ENCODE measurements around the gene ADH4.
"Not testable (repeated sequence)": the region's sequence is repeated elsewhere in the genome, so short reads cannot be mapped to it uniquely, and the experiment has no call there.

ADH4 gene

DNA sequence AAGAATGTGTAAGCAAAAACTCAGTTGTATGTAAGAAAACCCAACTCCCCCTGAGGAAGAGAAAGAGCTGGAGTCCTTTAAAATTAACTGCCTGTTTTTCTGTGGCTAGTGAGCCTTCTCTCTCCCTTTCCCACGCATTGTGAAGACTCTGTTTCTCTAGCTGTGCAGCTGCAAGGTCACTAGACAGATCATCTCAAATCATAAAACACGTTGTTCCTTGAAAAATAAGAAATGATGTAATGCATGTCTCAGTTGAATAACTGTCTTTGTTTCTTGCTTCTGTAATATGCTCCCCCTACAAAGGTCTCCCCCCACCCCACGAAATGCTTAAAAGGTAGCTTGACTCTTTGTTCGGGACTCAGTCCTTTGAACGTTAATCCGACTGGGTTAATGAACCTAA, 63.2 kb downstream of the ADH4 start:
- DNase-seq (ENCODE audit: low read depth in 2 of 3, low spot score in 1 of 3) = not testable (repeated sequence)

GRCh38 chr4:99079625-99080295, 64.3 kb downstream of the ADH4 start:
- no peak for DNase-seq (ENCODE audit: low read depth in 2 of 3, low spot score in 1 of 3)

GRCh38 chr4:99078931-99079624, 65.0 kb downstream of the ADH4 start:
- no peak for DNase-seq (ENCODE audit: low read depth in 2 of 3, low spot score in 1 of 3)

DNA sequence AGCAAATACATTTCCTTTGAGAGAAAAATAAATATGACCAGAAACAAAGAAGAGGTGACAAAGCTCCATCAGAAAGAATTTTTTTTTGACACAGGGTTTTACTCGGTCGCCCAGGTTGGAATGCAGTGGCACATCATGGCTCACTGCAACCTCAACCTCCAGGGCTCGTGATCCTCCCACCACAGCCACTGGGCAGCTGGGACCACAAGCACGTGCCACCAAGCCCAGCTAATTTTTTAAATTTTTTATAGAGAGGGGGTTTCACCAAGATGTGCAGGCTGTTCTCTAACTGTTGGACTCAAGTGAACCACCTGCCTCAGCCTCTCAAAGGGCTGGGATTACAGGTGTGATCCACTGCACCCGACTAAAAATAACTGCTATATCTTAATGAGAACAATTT, 65.8 kb downstream of the ADH4 start:
- no peak for DNase-seq (ENCODE audit: low read depth in 2 of 3, low spot score in 1 of 3)

DNA sequence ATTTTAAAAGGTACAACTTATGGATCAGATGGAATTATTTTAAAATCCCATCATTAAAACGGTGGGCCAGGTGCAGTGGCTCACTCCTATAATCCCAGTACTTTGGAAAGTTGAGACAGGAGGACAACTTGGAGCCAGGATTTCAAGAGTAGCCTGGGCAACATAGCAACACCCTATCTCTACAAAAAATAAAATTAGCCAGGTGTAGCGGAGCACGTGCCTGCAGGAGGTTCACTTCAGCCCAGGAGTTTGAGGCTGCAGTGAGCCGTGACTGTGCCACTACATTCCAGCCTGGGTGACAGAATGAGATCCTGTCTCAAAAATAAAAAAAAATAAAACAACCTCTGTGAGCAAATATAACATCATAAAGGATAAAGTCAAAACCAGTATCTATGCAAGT, 66.9 kb downstream of the ADH4 start:
- DNase-seq (ENCODE audit: low read depth in 2 of 3, low spot score in 1 of 3) = no peak

GRCh38 chr4:99076292-99076976, 67.7 kb downstream of the ADH4 start:
- DNase-seq (ENCODE audit: low read depth in 2 of 3, low spot score in 1 of 3) = no peak

- DNase-seq (ENCODE audit: low read depth in 2 of 3, low spot score in 1 of 3) = no peak
These were observed 69.3 kb downstream of the ADH4 start for GRCh38 chr4:99074816-99075215.

Measured in stimulated activated CD4-positive, alpha-beta T cell treated with anti-CD3 and anti-CD28 coated beads, Interleukin-12 subunit alpha, Interleukin-12 subunit beta, amount 100 ng/mL, for 48 hours (primary cell).